Measurements from ENCODE around the gene RFX6. TPM values are rescaled to one million over a fixed set of nuclear protein-coding genes. Genes with fewer than 3 reads are reported as not detected.

Gene RFX6
- total RNA-seq, 1 experiment from 2014 or later: not detected

GRCh38 chr6:116883005-116883404 is 6.0 kb downstream of the RFX6 start (continued):
- TF ChIP-seq CTCF (IDR thresholded peaks at IDR 0.05 in 2 of 3, conservative IDR thresholded peaks at IDR 0.05 in 1 of 3; ENCODE audit: borderline replicate concordance in 1 of 3, insufficient read depth in 1 of 3, low read depth in 2 of 3, low read length in 2 of 3) (no peak), SP1 (IDR thresholded peaks at IDR 0.05; ENCODE audit: low read depth) (no peak)

GRCh38 chr6:116884530-116884929 is 7.5 kb downstream of the RFX6 start:
- intact Hi-C loops (cut with micrococcal nuclease): loop anchor here (10.0 kb wide), 1 partner anchor 430 kb away; no protein-coding TSS in a partner anchor
- no peak for DNase-seq (ENCODE audit: low read depth, low spot score)
- Histone ChIP-seq H3K9ac (ENCODE audit: low read length) (no peak overlapping the region), H3K4me3 (replicated peaks in 1 of 2; ENCODE audit: low read depth in 1 of 2, low read length in 2 of 2) (no peak overlapping the region), H3K27ac (ENCODE audit: low read depth, low read length) (no peak overlapping the region), H3K9me3 (ENCODE audit: control insufficient read depth in 1 of 2, insufficient read depth in 1 of 2, low read depth in 1 of 2, low read length in 2 of 2) (no peaks in the 10 kb centered on the region), H3K9me2 (ENCODE audit: insufficient read depth) (no peaks in the 10 kb centered on the region), H3K4me1 (ENCODE audit: control insufficient read depth in 1 of 2, insufficient read depth in 2 of 2, low read length in 2 of 2) (no peaks in the 10 kb centered on the region), H3K4me2 (ENCODE audit: low read length) (no peak overlapping the region), H3K79me2 (ENCODE audit: insufficient read depth, low read length) (no peaks in the 10 kb centered on the region), H2AFZ (ENCODE audit: low read depth, low read length, poor library complexity, severe bottlenecking) (no peak overlapping the region), H4K20me1 (ENCODE audit: insufficient read depth) (no peaks in the 10 kb centered on the region), H3K36me3 (ENCODE audit: control insufficient read depth in 1 of 2, insufficient read depth in 2 of 2, low read length in 2 of 2) (no peaks in the 10 kb centered on the region), H3K27me3 (ENCODE audit: insufficient read depth, low read length) (no peaks in the 10 kb centered on the region)
- RAD21 ChIA-PET (ENCODE audit: low non-redundant PET in 1 of 2, low total read pairs in 2 of 2, uncharacterized antibody in 2 of 2, unreplicated experiment in 2 of 2): no interaction called here
- POLR2A ChIA-PET: no interaction called here
- CTCF ChIA-PET: interaction anchor here (1.1 kb wide), 1 partner anchor 84 kb away, joined by 3 read pairs; no protein-coding TSS in a partner anchor
- ATAC-seq: no peak
- BruUV-seq (replicated peaks): no TSS peak
- TF ChIP-seq YY1 (IDR thresholded peaks at IDR 0.05; ENCODE audit: extremely low read depth, insufficient replicate concordance, low read depth, low read length) (no peak), ZBTB33 (IDR thresholded peaks at IDR 0.05; ENCODE audit: extremely low read depth, insufficient replicate concordance, low read length) (no peak), ELF1 (IDR thresholded peaks at IDR 0.05; ENCODE audit: borderline replicate concordance, low read depth) (no peak), POLR2A (IDR thresholded peaks at IDR 0.05; ENCODE audit: borderline replicate concordance, extremely low read depth, insufficient read depth, insufficient read length) (no peak), TCF7L2 (IDR thresholded peaks at IDR 0.05; ENCODE audit: borderline replicate concordance, extremely low read depth, insufficient read depth, insufficient read length) (no peak), EZH2phosphoT487 (IDR thresholded peaks at IDR 0.05; ENCODE audit: borderline replicate concordance) (no peak), ZNF274 (IDR thresholded peaks at IDR 0.05; ENCODE audit: low read depth, low read length) (no peak), MAX (IDR thresholded peaks at IDR 0.05) (no peak), ATF3 (IDR thresholded peaks at IDR 0.05) (no peak), REST (IDR thresholded peaks at IDR 0.05; ENCODE audit: low read depth) (no peak), FOSL1 (IDR thresholded peaks at IDR 0.05; ENCODE audit: low read depth) (no peak), CEBPB (IDR thresholded peaks at IDR 0.05; ENCODE audit: low read depth) (no peak), EGR1 (IDR thresholded peaks at IDR 0.05; ENCODE audit: low read depth) (no peak)

All from HCT116 (cell line).